ENCODE measurements around the gene USP36. TPM values are rescaled to one million over a fixed set of nuclear protein-coding genes. Genes with fewer than 3 reads are reported as not detected.

USP36 gene
- total and polyA plus RNA-seq, 9 of the 15 experiments (the other 6 are each of a cell fraction or from before 2014, with no cell fraction given) = 6.4 to 72.8 (median 22.5) TPM

DNA sequence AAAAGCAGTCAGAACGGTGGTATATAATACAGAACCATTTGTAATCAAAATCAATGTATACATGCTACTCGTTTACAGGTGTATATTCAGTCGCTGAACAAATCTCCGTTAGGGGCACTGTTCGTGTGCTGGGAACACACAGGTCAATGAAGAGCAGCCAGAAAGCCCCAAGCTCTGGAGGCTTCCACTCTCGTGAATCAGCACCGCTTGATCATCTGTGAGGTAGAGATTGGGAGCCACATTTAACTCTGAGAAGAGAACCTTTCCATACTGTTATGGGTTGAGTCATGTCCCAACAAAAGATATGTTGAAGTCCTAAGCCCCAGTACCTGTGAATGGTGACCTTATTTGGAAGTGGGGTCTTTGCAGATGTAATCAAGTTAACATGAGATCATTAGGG lies 53.2 kb downstream of the USP36 start (continued):
- TF ChIP-seq, protein P1, sequence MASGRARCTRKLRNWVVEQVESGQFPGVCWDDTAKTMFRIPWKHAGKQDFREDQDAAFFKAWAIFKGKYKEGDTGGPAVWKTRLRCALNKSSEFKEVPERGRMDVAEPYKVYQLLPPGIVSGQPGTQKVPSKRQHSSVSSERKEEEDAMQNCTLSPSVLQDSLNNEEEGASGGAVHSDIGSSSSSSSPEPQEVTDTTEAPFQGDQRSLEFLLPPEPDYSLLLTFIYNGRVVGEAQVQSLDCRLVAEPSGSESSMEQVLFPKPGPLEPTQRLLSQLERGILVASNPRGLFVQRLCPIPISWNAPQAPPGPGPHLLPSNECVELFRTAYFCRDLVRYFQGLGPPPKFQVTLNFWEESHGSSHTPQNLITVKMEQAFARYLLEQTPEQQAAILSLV (tag; IDR thresholded peaks at IDR 0.05) = no peak
- TF ChIP-seq RBM39 (optimal IDR thresholded peaks at IDR 0.05; ENCODE audit: low read depth, low read length) = no peak
- peak; percentile 17; the same call in 1 of the 2 replicates for TF ChIP-seq STAT5A (IDR thresholded peaks at IDR 0.05; ENCODE audit: borderline replicate concordance, low read length)
- TF ChIP-seq SIX5 (IDR thresholded peaks at IDR 0.05; ENCODE audit: borderline replicate concordance in 1 of 2, insufficient read depth in 1 of 2, low read depth in 1 of 2, low read length in 2 of 2) = no peak
- TF ChIP-seq ZNF274 (IDR thresholded peaks at IDR 0.05; ENCODE audit: borderline replicate concordance, low read depth, low read length) = no peak
- TF ChIP-seq CBFA2T3 (IDR thresholded peaks at IDR 0.05) = peak; percentile 74
- no peak for TF ChIP-seq DMBX1 (CRISPR knock-in tag; IDR thresholded peaks at IDR 0.05; ENCODE audit: borderline replicate concordance)
- TF ChIP-seq ZBTB8A (IDR thresholded peaks at IDR 0.05; ENCODE audit: partially characterized antibody) = no peak
- TF ChIP-seq YY1 (IDR thresholded peaks at IDR 0.05; ENCODE audit: borderline replicate concordance in 1 of 3, control insufficient read depth in 1 of 3, extremely low read depth in 1 of 3, insufficient read depth in 3 of 3, insufficient read length in 1 of 3, insufficient replicate concordance in 2 of 3, low read depth in 1 of 3, low read length in 2 of 3) = no peak
- no peak for TF ChIP-seq SMARCC2 (IDR thresholded peaks at IDR 0.05; ENCODE audit: low read depth)
- TF ChIP-seq KLF13 (tag; IDR thresholded peaks at IDR 0.05; ENCODE audit: borderline replicate concordance, low read depth) = no peak
- no peak; the same call in 1 of the 2 replicates for TF ChIP-seq ATF3 (IDR thresholded peaks at IDR 0.05)
- TF ChIP-seq ATF3 (CRISPR knock-in tag; conservative IDR thresholded peaks at IDR 0.05) = no peak
- TF ChIP-seq SPI1 (IDR thresholded peaks at IDR 0.05; ENCODE audit: borderline replicate concordance, low read depth, low read length) = no peak
- TF ChIP-seq PURB (CRISPR knock-in tag; IDR thresholded peaks at IDR 0.05; ENCODE audit: low read depth) = no peak
- TF ChIP-seq GATAD2A (IDR thresholded peaks at IDR 0.05) = no peak
- no peak for TF ChIP-seq ZNF133 (CRISPR knock-in tag; IDR thresholded peaks at IDR 0.05)
- TF ChIP-seq, protein P2, sequence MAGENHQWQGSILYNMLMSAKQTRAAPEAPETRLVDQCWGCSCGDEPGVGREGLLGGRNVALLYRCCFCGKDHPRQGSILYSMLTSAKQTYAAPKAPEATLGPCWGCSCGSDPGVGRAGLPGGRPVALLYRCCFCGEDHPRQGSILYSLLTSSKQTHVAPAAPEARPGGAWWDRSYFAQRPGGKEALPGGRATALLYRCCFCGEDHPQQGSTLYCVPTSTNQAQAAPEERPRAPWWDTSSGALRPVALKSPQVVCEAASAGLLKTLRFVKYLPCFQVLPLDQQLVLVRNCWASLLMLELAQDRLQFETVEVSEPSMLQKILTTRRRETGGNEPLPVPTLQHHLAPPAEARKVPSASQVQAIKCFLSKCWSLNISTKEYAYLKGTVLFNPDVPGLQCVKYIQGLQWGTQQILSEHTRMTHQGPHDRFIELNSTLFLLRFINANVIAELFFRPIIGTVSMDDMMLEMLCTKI (IDR thresholded peaks at IDR 0.05; ENCODE audit: partially characterized antibody) = no peak
- TF ChIP-seq AFF1 (IDR thresholded peaks at IDR 0.05; ENCODE audit: low read depth in 1 of 2, partially characterized antibody in 2 of 2) = no peak
- TF ChIP-seq SLC30A9 (CRISPR knock-in tag; IDR thresholded peaks at IDR 0.05) = no peak
- no peak for TF ChIP-seq SREBF2 (CRISPR knock-in tag; IDR thresholded peaks at IDR 0.05)
- TF ChIP-seq SMAD3 (CRISPR knock-in tag; conservative IDR thresholded peaks at IDR 0.05) = no peak

Measured in K562 (cell line).